ENCODE measurements around the gene MAST2.
"Not testable (repeated sequence)": the region's sequence is repeated elsewhere in the genome, so short reads cannot be mapped to it uniquely, and the experiment has no call there.

MAST2 gene

GRCh38 chr1:45906883-45907282, 103.5 kb downstream of the MAST2 start:
- no peak for DNase-seq

- no peak for DNase-seq
Measured at GRCh38 chr1:45908611-45909140, 105.3 kb downstream of the MAST2 start.

- DNase-seq: no peak
Measured at GRCh38 chr1:45911634-45912033, 108.2 kb downstream of the MAST2 start.

DNA sequence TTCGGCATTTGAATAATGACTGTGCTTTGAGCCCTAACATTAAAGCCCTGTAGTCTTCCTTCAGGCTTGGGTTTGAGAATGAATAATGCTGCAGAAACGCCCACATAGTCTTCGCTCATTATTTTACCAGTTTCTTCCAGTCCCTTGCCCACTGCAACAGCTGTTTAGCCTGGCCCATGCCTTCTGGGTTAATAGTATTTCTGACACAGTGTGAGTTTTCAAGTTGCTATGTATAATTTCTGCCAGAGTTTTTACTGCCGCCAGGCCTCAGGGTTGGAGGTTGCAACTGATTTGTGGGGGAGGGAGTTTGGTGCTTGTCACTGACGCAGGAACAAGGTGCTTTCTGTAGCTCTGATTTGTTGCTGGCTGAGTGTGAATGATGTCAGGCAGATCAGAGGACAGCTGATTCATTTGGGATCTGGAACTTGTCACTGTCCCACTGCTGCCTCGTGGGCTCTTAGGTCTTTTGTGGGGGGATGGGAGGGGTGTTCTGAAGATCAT, 109.8 kb downstream of the MAST2 start:
- no peak for DNase-seq

GRCh38 chr1:45913731-45914501, 110.5 kb downstream of the MAST2 start:
- no peak for DNase-seq

- no peak for DNase-seq
Measured at GRCh38 chr1:45914836-45915235, 111.4 kb downstream of the MAST2 start.

GRCh38 chr1:45922374-45922773, 119.0 kb downstream of the MAST2 start:
- no peak for DNase-seq

GRCh38 chr1:45922813-45923212, 119.4 kb downstream of the MAST2 start:
- no peak for DNase-seq

DNA sequence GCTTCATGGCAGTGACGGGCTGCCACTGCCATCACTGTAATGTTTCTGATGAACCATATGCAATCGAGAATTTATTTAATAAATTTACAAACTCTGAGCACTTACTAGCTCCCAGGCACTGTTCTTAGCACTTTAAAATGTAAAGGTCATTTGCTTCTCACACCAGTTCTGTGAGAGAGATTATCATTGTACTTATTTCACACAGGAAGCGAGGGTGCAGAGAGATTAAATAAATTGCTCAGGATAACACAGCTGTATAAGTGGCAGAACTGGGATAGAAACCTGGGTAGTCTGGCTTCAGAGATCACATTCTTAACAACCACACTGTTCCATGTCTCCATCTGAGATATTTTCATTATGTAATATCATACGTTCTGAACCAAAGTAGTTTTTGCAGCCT, 119.9 kb downstream of the MAST2 start:
- no peak for DNase-seq

GRCh38 chr1:45924736-45925135, 121.3 kb downstream of the MAST2 start:
- no peak for DNase-seq

DNA sequence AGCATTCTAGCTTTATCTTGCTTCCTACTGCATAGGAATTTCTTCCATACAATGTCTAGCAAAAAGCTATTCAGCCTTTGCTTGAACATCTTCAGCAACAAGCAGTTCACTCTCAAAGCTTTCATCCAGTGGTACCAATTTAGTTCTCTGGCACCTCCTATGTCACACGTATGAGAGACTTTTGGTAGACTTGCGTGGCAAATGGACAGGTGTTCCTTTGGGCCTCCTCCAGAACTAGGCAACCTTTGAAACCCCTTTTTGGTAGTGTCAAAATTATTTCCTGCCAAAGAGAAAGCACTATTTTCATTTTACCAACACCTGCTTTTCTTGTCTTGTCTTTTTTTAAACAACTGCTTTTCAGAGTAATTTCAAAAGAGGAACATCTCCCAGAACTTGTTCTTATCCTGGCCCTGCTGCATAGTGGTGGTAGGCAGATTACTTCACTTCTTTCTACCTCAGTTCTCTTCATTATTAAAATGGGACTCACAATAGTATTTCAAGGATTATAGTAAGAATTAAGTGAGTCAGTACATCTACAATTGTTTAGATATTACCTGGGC, 122.4 kb downstream of the MAST2 start:
- no peak for DNase-seq

DNA sequence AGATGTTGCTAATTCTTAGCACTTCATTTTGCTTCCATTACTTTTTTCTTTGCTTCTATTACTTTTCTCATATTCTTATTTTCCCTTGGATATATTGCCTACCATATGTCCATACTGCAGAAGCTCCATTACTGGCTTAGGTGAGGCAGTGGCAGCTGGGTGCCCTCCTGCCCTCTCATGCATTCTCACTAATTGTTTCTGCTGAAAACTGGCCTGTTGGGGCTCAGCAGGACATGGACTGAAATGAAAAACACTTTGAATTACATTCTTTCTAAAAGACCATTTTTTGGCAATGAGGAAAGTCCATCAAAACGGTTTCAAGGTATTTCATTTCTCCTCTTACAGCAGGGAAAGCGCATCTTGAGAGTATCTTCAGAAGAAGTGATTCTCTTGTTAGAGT, 122.9 kb downstream of the MAST2 start:
- DNase-seq: peak; percentile 22

DNA sequence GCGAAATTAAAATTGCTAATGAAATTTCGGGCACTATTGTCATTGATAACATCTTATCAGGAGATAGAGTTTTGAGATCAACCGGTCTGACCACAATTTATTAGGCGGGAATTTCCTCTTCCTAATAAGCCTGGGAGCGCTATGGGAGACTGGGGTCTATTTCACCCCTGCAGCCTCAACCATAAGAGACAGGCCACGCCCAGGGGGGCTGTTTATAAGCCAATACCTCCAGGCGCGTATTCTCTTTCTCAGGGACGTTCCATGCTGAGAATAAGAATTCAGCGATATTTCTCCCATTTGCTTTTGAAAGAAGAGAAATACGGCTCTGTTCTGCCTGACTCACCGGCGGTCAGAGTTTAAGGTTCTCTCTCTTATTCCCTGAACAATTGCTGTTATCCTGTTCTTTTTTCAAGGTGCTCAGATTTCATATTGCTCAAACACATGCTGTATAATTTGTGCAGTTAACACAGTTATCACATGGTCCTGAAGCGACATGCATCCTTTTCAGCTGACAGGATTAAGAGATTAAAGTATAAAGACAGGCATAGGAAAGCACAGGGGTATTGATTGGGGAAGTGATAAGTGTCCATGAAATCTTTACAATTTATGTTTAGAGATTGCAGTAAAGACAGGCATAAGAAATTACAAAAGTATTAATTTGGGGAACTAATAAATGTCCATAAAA, 124.0 kb downstream of the MAST2 start:
- DNase-seq: peak; percentile 37

- no peak for DNase-seq
Measured at GRCh38 chr1:45928486-45929205, 125.2 kb downstream of the MAST2 start.

DNA sequence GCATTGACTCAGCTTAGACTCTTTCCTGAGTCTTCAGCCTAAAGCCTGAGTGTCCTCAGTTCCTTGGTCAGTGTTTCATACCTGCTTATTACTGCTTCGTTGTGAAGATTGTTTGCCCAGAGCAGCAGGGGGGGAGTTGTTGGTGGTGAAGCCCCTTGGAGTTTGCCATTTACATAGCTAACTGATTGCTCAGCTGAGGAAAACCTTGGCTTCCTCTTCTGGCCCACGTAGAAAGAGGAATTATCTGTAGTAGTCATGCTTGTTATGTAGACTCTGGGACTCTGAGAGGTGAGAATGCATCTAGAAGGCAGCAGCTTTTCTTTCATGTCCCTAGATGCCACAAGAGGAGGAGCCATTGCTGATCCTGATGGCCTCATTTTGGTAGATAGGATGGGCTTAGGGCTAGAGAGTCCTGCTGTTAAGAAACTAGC, 125.9 kb downstream of the MAST2 start:
- DNase-seq: no peak

- no peak for DNase-seq
Measured at GRCh38 chr1:45930258-45931150, 127.1 kb downstream of the MAST2 start.

- not testable (repeated sequence) for DNase-seq
Measured at GRCh38 chr1:45932205-45932604, 128.8 kb downstream of the MAST2 start.

DNA sequence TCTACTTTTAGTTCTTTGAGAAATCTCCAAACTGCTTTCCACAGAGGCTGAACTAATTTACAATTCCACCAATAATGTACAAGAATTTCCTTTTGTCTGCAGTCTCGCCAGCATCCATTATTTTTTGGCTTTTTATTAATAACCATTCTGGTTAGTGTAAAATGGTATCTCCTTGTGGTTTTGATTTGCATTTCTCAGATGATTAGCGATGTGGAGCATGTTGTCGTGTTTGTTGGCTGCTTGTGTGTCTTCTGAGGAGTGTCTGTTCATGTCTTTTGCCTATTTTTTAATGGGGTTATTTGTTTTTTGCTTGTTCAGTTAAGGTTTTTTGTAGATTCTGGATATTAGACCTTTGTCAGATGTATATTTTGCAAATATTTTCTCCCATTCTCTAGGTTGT, 131.5 kb downstream of the MAST2 start:
- DNase-seq: no peak

DNA sequence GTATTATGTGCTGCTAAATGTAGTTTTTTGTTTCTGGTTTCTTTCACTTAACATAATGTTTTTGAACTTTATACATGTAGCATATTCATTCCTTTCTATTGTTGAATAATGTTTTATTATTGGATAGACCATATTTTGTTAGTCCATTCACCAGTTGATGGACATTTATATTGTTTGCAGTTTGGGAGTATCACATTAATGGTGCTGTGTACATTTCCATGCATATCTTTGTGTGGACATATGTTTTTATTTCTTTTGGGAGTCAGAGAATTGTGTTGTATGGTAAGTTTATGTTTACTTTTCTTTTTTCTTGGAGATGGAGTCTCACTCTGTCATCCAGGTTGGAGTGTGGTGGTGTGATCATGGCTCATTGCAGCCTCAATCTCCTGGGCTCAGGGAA, 134.6 kb downstream of the MAST2 start:
- DNase-seq: no peak

DNA sequence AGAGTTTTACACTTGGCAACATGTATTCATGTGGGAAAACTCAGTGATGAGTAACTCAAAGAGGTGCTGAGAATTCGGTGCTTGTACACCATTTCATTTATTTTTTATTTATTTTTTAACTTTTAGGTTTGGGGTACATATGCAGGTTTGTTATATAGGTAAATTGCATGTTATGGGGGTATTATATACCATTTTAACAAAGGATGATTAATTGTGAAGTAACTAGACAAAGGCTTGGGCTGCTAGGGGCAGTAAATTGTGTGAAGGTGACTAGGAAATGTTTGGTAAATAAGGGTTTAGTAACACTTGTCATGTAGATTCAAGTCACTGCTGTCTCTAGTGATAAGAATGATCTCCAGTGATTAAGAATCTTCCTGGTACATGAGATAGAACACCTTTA, 139.0 kb downstream of the MAST2 start:
- DNase-seq: no peak

GRCh38 chr1:45943185-45943584, 139.8 kb downstream of the MAST2 start:
- no peak for DNase-seq

DNA sequence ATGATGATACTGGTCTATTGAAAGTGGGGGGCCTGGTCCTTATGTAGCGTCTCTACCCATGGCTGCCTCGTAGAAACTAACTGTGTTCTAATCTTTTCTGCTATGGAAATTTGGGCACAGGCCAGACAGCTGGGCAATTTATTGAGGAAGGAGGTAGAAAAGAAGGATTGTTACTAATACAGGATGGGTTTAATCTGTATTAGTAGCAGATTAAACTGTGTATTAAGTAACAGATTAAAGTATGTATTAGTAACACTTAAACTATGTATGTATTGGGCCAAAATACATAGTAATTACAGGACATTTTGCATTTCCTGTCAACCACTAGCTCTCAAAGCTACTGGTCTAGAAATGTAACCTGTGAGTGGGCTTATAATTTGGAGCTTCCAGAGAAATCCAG, 142.0 kb downstream of the MAST2 start:
- DNase-seq: no peak
